Right lobe of liver (tissue), 4 donors: ENCODE measurements around the gene CUX1.
A peak's percentile ranks its signal among the peaks of the same experiment; 100 is the strongest.

ENCODE experiments used
- POLR2A ChIP-seq: fragments of 450-650 bp; IDR thresholded peaks from one replicate; pipeline ENCODE4 v1.6.1; 2017; ENCODE audit warnings: antibody characterized with exemption, mild to moderate bottlenecking
- TF ChIP-seq, protein P1 (sequence below), 4 donors: fragments of 200-600 bp in 3 of 4; fragments of 450-650 bp in 1 of 4; IDR thresholded peaks; one replicate each; pipeline versions ENCODE4 v1.5.1 to v1.8.0; 2016 to 2022; ENCODE audit warnings: antibody characterized with exemption in 4 of 4, mild to moderate bottlenecking in 2 of 4
- donor health status: DM: no; HTN: no; CAD: no.
- donor health status: DM: no; HTN: no; CAD: no.
- donor health status: DM: no; HTN: yes; CAD: no.

DNA sequence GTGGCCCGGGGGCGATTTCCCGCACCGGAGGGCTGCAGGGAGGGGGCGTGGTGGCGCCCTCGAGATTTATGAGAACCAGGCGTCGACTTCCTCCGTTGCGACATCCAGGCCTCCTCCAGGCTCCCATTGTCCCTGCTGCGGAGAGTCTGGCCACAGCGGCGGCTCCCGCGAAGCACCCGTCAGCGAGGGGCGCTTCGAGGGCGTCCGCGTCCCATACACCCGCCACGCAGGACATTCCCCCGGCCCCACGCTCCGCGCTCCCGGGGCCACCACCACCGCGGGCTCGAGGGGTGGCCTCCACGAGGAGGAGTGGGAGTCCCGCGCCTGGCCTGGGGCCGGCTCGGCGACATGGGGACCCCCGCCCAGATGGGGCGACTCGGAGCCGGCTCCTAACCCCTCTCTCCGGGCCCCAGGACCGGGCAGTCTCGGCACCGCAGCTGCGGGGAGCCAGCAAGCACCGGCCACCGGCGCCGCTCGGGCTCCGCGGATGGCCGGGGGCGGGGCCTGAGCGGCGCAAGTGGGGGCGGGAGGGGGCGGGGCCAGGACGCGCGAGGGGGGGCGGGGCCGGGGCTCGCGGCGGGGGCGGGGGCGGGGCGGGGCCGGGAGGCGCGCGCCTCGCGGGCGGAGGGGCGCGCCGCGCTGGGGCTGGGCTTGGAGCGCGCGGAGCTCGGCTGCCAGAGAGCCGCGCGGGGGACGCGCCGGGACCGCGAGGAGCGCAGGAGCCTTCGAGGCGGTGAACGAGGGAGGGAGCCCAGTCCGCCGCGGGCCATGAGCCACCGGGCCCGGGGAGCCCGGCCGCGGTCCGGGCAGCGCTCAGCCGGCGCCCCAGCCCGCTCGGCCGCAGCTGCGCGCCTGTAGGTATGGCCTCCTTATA is 469.0 kb downstream of the CUX1 start, which contains the start of gene SH2B2:
- TF ChIP-seq, protein P1, sequence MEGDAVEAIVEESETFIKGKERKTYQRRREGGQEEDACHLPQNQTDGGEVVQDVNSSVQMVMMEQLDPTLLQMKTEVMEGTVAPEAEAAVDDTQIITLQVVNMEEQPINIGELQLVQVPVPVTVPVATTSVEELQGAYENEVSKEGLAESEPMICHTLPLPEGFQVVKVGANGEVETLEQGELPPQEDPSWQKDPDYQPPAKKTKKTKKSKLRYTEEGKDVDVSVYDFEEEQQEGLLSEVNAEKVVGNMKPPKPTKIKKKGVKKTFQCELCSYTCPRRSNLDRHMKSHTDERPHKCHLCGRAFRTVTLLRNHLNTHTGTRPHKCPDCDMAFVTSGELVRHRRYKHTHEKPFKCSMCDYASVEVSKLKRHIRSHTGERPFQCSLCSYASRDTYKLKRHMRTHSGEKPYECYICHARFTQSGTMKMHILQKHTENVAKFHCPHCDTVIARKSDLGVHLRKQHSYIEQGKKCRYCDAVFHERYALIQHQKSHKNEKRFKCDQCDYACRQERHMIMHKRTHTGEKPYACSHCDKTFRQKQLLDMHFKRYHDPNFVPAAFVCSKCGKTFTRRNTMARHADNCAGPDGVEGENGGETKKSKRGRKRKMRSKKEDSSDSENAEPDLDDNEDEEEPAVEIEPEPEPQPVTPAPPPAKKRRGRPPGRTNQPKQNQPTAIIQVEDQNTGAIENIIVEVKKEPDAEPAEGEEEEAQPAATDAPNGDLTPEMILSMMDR (IDR thresholded peaks at IDR 0.05) = no peak
- TF ChIP-seq POLR2A = peak; percentile 67
